Inflammatory macrophage (primary cell): ENCODE measurements around the gene PLS1.
"Not testable (repeated sequence)": the region's sequence is repeated elsewhere in the genome, so short reads cannot be mapped to it uniquely, and the experiment has no call there.

Source experiments
- DNase-seq, 2 donors: peaks; one replicate each; pipeline ENCODE4 v3.0.0-alpha.2; 2020 to 2022

Gene PLS1

GRCh38 chr3:142597906-142598305 is 1.7 kb downstream of the PLS1 start:
- peak; percentile 14 to 18 for DNase-seq

- DNase-seq, result no peak
These were observed 5.5 kb downstream of the PLS1 start for GRCh38 chr3:142601713-142602112.

GRCh38 chr3:142602619-142603385 is 6.6 kb downstream of the PLS1 start:
- DNase-seq, result no peak

GRCh38 chr3:142603386-142603705 is 7.2 kb downstream of the PLS1 start:
- not testable (repeated sequence) for DNase-seq

- DNase-seq, result no peak
These were observed 8.7 kb downstream of the PLS1 start for GRCh38 chr3:142604940-142605339.

- no peak for DNase-seq
These were observed 12.4 kb downstream of the PLS1 start for GRCh38 chr3:142608631-142609030.

- DNase-seq, result no peak
These were observed 12.9 kb downstream of the PLS1 start for GRCh38 chr3:142609136-142609535.

GRCh38 chr3:142611206-142611605 is 15.0 kb downstream of the PLS1 start:
- no peak for DNase-seq

- no peak for DNase-seq
These were observed 17.3 kb downstream of the PLS1 start for GRCh38 chr3:142613491-142613890.

GRCh38 chr3:142614059-142614626 is 17.9 kb downstream of the PLS1 start:
- DNase-seq, result no peak

GRCh38 chr3:142615171-142615570 is 19.0 kb downstream of the PLS1 start:
- no peak for DNase-seq

- DNase-seq, result no peak
These were observed 22.8 kb downstream of the PLS1 start for GRCh38 chr3:142618917-142619461.

GRCh38 chr3:142622405-142622804 is 26.2 kb downstream of the PLS1 start:
- DNase-seq, result no peak

- DNase-seq, result no peak
These were observed 27.0 kb downstream of the PLS1 start for GRCh38 chr3:142623194-142623593.

- no peak for DNase-seq
These were observed 28.4 kb downstream of the PLS1 start for GRCh38 chr3:142624341-142625152.

GRCh38 chr3:142625153-142625440 is 28.9 kb downstream of the PLS1 start:
- DNase-seq, result no peak

GRCh38 chr3:142626971-142627370 is 30.8 kb downstream of the PLS1 start:
- DNase-seq, result no peak

GRCh38 chr3:142628801-142629200 is 32.6 kb downstream of the PLS1 start:
- peak; percentile 75 to 85 for DNase-seq

GRCh38 chr3:142633073-142633472 is 36.9 kb downstream of the PLS1 start:
- no peak for DNase-seq

GRCh38 chr3:142636050-142636449 is 39.9 kb downstream of the PLS1 start:
- DNase-seq, result no peak

- no peak for DNase-seq
These were observed 40.5 kb downstream of the PLS1 start for GRCh38 chr3:142636664-142637063.

GRCh38 chr3:142638291-142638690 is 42.1 kb downstream of the PLS1 start:
- DNase-seq, result no peak

- no peak for DNase-seq
These were observed 45.3 kb downstream of the PLS1 start for GRCh38 chr3:142641504-142641903.

GRCh38 chr3:142642956-142643355 is 46.8 kb downstream of the PLS1 start:
- DNase-seq, result no peak
